ENCODE measurements around the gene BTG2.

- TF ChIP-seq CREM (CRISPR knock-in tag; IDR thresholded peaks at IDR 0.05) (no peak), ELF4 (CRISPR knock-in tag; IDR thresholded peaks at IDR 0.05; ENCODE audit: low read depth) (no peak)
- TF ChIP-seq, protein P1, sequence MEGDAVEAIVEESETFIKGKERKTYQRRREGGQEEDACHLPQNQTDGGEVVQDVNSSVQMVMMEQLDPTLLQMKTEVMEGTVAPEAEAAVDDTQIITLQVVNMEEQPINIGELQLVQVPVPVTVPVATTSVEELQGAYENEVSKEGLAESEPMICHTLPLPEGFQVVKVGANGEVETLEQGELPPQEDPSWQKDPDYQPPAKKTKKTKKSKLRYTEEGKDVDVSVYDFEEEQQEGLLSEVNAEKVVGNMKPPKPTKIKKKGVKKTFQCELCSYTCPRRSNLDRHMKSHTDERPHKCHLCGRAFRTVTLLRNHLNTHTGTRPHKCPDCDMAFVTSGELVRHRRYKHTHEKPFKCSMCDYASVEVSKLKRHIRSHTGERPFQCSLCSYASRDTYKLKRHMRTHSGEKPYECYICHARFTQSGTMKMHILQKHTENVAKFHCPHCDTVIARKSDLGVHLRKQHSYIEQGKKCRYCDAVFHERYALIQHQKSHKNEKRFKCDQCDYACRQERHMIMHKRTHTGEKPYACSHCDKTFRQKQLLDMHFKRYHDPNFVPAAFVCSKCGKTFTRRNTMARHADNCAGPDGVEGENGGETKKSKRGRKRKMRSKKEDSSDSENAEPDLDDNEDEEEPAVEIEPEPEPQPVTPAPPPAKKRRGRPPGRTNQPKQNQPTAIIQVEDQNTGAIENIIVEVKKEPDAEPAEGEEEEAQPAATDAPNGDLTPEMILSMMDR (IDR thresholded peaks at IDR 0.05) = no peak
- TF ChIP-seq, protein P2, sequence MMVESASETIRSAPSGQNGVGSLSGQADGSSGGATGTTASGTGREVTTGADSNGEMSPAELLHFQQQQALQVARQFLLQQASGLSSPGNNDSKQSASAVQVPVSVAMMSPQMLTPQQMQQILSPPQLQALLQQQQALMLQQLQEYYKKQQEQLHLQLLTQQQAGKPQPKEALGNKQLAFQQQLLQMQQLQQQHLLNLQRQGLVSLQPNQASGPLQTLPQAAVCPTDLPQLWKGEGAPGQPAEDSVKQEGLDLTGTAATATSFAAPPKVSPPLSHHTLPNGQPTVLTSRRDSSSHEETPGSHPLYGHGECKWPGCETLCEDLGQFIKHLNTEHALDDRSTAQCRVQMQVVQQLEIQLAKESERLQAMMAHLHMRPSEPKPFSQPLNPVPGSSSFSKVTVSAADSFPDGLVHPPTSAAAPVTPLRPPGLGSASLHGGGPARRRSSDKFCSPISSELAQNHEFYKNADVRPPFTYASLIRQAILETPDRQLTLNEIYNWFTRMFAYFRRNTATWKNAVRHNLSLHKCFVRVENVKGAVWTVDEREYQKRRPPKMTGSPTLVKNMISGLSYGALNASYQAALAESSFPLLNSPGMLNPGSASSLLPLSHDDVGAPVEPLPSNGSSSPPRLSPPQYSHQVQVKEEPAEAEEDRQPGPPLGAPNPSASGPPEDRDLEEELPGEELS (CRISPR knock-in tag; IDR thresholded peaks at IDR 0.05) = no peak
- TF ChIP-seq, protein P3, sequence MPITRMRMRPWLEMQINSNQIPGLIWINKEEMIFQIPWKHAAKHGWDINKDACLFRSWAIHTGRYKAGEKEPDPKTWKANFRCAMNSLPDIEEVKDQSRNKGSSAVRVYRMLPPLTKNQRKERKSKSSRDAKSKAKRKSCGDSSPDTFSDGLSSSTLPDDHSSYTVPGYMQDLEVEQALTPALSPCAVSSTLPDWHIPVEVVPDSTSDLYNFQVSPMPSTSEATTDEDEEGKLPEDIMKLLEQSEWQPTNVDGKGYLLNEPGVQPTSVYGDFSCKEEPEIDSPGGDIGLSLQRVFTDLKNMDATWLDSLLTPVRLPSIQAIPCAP (CRISPR knock-in tag; IDR thresholded peaks at IDR 0.05) = no peak
- TF ChIP-seq, protein P4, sequence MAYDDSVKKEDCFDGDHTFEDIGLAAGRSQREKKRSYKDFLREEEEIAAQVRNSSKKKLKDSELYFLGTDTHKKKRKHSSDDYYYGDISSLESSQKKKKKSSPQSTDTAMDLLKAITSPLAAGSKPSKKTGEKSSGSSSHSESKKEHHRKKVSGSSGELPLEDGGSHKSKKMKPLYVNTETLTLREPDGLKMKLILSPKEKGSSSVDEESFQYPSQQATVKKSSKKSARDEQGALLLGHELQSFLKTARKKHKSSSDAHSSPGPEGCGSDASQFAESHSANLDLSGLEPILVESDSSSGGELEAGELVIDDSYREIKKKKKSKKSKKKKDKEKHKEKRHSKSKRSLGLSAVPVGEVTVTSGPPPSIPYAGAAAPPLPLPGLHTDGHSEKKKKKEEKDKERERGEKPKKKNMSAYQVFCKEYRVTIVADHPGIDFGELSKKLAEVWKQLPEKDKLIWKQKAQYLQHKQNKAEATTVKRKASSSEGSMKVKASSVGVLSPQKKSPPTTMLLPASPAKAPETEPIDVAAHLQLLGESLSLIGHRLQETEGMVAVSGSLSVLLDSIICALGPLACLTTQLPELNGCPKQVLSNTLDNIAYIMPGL (CRISPR knock-in tag; IDR thresholded peaks at IDR 0.05) = no peak; the same call in 1 of the 2 replicates
- TF ChIP-seq, protein P5, sequence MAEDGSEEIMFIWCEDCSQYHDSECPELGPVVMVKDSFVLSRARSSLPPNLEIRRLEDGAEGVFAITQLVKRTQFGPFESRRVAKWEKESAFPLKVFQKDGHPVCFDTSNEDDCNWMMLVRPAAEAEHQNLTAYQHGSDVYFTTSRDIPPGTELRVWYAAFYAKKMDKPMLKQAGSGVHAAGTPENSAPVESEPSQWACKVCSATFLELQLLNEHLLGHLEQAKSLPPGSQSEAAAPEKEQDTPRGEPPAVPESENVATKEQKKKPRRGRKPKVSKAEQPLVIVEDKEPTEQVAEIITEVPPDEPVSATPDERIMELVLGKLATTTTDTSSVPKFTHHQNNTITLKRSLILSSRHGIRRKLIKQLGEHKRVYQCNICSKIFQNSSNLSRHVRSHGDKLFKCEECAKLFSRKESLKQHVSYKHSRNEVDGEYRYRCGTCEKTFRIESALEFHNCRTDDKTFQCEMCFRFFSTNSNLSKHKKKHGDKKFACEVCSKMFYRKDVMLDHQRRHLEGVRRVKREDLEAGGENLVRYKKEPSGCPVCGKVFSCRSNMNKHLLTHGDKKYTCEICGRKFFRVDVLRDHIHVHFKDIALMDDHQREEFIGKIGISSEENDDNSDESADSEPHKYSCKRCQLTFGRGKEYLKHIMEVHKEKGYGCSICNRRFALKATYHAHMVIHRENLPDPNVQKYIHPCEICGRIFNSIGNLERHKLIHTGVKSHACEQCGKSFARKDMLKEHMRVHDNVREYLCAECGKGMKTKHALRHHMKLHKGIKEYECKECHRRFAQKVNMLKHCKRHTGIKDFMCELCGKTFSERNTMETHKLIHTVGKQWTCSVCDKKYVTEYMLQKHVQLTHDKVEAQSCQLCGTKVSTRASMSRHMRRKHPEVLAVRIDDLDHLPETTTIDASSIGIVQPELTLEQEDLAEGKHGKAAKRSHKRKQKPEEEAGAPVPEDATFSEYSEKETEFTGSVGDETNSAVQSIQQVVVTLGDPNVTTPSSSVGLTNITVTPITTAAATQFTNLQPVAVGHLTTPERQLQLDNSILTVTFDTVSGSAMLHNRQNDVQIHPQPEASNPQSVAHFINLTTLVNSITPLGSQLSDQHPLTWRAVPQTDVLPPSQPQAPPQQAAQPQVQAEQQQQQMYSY (CRISPR knock-in tag; IDR thresholded peaks at IDR 0.05) = no peak
These were observed at the start of gene BTG2 for GRCh38 chr1:203304919-203305808.

Data from WTC11 (cell line).